NCI-H82 (cell line): ENCODE data around the gene IQCK.

Source experiments
- DNase-seq: peaks from one replicate; lab custom pipeline; 2025; lab: John Stamatoyannopoulos, UW

IQCK gene

DNA sequence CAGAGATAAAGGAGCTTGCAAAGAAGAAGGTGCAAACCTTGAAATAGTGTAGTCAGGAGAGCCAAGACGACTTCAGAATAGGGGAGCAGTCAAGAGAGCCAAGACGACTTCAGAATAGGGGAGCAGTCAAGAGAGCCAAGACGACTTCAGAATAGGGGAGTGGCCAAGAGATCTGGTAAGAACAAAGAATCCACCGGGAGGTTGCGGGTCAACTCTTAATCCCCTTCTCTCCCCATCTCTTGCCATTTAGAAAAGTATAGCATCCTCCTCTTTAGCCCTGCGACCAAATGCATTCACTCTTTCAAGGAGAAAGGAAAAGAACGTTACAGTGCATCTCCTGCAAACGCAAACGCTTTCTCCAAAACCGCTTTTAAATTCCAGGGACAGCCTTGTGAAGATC, 757 bp upstream of the IQCK start:
- DNase-seq, result peak; percentile 71

- DNase-seq, result peak; percentile 50
Measured at GRCh38 chr16:19718624-19718965, 524 bp downstream of the IQCK start.

DNA sequence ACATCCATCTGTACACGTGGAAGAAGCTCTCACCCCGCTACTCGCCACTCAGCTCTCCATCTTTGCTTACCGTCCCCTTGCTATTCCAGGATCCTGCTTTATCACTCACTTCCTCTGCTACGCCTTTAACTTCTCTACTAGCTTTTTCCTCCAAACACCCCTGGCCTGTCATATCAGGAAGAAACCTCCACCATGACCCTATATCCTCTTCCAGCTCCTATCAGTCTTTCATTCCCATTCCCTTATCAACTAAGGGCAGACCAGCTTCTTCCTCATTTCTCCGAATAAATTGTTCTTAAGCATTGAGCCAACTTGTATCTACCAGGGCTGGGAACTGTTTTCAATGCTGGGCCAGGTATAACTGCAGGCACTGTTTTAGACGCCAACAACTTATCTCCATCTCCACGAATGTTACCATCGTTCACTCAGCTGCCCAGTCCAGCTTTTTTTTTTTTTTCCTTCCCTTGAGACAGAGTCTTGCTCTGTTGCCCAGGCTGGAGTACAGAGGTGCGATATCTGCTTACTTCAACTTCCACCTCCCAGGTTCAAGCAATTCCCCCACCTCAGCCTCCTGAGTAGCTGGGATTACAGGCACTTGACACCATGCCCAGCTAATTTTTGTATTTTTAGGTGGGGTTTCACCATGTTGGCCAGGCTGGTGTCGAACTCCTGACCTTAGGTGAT, 4.3 kb downstream of the IQCK start:
- DNase-seq, result no peak

DNA sequence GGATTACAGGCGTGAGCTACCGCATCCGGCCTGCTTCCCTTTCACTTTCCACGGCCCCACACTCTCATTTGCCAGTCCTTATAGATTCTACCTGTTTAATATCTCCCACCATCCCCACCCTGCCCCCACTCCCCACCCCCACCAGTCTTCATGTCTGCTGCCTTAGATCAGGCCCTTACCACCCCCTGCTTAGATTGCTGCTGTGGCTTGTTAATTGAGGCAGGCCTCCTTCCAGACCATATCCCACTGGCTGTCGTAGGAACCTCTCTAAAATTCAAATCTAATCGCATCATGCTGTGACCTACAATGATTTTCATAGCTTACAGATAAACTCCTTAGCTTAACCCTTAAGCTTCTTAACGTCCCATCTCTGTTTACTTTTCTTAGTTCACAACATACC, 4.9 kb downstream of the IQCK start:
- peak; percentile 96 for DNase-seq

GRCh38 chr16:19728636-19728965, 10.5 kb downstream of the IQCK start:
- DNase-seq, result no peak

DNA sequence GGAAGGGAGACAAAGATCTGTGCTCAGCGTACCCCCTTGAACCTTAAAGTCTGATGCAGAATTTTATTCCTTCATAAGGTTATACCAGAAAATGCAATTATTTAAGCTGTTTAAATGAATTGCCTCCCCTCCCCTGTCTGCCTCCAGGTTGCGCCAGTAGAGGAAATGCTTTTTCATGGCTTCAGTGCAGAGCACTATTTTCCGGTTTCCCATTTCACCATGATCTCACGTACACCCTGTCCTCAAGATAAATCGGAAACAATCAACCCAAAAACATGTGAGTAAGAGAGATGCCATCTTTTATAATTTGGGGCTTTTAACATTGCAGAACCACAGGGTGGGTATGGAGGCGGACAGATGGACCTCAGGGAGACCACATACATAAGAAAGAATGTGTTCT, 15.5 kb downstream of the IQCK start:
- DNase-seq, result no peak

DNA sequence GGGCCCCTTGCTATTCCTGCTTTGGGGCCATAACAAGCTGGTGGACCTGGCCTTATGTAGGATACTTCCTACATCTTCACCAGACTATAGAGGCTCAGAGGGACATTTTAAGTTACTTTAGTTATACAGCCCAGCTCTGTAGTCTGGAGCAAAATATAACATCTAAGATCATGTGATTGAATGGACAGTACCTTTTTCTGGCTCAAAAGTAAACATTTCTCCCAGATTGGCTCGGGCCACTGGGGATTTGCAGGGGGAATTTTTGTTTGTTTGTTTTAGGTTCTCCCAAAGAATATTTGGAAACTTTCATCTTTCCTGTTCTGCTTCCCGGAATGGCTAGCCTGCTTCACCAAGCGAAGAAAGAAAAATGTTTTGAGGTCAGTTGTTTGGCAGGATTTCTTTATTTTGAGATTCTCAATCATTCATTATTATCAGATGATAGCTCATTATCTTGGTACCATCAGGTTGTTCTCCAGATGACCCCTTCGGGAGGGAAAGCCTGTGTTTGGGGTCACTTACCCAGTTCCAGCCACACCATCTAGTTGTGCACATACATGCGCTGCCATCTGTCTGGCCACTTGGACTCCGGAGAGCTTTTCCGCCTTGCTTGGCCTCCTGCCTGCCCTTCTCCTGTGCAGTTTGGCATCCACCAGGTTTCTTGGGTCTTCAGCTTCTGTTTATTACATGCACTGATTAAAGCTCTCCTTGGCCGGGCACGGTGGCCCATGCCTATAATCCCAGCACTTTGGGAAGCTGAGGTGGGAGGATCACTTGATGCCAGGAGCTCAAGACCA, 17.2 kb downstream of the IQCK start:
- no peak for DNase-seq

DNA sequence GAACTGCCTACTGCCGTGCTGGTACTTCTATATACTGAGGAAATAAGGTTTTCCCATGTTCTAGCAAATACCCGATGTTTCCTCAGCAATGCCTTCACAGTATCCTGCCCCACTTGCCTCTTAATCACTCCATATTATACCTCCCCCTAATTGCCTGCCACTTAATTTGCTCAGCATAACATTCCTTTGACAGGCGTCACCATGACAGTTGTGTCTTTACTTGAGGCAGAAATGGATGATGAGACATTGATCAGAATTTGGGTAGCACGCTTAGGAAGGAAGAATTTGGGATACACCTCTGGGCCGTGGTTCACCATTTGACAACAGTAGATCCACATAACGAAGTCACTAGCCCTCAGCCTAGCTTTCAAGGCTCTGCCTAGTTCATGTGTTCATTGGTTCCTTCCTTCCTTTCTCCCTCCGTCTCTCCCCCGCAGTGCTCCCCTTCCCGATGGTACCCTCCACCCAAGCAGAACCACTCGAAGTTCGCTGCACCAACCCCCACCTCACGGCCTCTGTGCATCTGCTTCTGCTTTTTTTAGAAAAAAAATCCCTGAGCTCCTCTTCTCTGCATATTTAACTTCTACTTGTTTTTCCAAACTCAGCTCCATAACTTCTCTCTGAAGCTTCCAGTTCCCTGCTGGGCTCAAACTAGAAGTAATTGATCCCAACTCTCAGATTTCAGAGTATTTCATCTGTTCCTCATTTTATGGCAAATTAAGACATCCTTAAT, 19.4 kb downstream of the IQCK start:
- DNase-seq, result no peak

GRCh38 chr16:19741354-19741753, 23.3 kb downstream of the IQCK start:
- no peak for DNase-seq

DNA sequence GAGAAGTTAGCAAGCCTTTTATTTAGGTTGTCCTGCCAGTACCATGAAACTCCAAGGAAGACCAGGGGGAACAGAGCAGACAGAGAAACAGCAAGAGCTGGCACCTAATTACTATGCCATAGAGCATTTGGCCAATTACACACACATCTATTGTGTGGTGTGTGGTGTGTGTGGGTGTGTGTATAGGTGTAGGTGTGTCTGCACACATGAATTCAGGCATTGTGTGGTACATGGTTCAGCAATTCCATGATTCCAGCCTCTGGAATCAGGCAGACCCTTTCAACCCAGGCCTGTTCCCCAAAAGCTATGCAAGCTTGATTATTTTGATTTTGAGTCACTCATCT, 25.7 kb downstream of the IQCK start:
- no peak for DNase-seq

- DNase-seq, result no peak
Measured at GRCh38 chr16:19744670-19745069, 26.6 kb downstream of the IQCK start.

DNA sequence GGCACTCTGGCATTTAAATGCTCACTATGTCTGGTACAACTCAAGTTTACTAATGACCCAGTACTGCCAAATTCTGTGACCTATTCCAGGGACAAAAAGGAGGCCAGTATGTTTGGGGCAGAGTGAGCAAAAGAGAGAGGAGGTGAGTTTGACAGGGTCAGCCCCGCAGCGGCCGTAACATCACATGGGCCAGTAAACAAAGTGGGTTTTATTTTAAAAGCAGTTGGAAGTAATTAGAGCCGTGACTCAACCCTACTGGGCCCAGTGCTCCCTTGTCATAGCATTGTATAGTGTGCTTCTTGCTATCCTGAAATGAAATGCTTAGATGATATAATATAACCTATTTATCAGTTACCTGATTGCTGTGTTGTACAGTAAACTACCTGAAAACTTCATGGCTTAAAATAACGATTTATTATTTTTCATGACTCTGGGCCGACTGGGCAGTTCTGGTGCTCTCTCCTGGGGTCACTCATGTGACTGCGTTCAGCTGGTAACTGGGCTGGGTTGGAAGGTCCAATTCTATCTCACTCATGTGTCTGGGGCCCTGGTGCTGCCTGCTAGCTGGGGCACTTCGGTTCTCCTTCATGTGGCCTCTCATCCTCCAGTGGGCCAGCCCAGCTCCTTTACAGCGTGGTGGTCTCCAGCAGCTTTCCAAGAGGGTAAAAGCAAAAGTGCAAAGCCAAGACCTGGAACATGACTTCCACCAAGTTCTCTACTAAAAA, 27.4 kb downstream of the IQCK start:
- DNase-seq, result no peak

GRCh38 chr16:19746561-19746960, 28.5 kb downstream of the IQCK start:
- peak; percentile 43 for DNase-seq

GRCh38 chr16:19748389-19749168, 30.5 kb downstream of the IQCK start:
- DNase-seq, result peak; percentile 96

DNA sequence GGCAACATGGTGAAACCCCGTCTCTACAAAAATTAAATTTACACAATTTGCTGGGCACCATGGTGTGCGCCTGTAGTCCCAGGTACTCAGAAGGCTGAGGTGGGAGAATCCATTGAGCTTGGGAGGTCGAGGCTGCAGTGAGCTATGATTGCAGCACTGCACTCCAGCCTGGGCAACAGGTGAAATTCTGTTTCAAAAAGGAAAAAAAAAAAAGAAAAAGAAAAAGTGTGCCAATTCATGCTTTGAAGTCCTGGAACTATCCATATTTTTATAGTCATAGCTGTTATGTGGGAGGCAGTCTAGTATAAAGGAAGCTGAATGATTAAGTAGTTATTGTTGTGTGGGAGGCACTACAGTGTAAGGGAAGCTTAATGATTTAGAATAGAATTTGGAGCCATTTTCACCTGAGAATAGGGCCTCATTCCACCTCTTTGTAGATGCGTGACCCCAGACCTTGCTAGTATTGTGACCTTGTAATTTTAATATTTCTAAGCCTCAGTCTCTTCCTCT, 31.6 kb downstream of the IQCK start:
- DNase-seq, result no peak

- DNase-seq, result peak; percentile 32
Measured at GRCh38 chr16:19751478-19752385, 33.7 kb downstream of the IQCK start.

GRCh38 chr16:19753815-19754643, 36.0 kb downstream of the IQCK start:
- no peak for DNase-seq

DNA sequence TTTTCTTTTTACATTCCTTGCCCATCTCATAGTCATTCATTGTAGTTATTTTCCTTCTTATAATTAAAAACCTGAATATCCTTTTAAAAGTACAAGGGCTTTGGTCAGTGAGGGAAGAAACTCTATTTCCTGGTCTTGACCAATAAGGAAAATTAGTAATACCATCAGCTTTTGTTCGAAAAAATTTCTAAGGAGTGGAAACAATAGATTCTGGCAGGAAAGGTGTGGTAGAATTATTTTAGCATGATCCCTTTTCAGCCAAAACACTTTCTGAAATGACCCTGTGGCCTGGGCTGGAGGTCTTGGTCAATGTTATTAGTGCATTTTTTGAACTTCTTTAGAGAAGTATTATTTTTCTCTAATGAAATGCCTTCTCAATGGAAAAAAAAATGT, 36.6 kb downstream of the IQCK start:
- no peak for DNase-seq

DNA sequence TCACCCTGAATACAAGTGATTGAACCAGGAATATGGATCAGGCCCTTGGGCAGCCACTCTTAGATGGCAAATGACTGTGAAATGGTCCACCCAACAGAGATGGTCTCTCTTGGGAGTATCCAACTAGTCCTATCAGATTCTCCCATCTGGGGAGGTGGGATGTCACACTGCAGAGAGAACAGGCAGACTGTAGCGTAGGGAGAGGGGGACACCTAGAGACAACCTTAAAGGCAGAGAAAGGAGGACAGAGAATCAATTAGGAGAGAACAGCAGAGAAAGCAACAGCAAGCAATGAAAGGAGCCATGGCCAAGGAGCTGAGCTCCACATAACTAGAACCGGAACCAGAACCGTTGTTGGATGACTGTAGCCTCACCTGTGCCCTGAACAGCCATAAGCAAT, 37.2 kb downstream of the IQCK start:
- DNase-seq, result no peak

DNA sequence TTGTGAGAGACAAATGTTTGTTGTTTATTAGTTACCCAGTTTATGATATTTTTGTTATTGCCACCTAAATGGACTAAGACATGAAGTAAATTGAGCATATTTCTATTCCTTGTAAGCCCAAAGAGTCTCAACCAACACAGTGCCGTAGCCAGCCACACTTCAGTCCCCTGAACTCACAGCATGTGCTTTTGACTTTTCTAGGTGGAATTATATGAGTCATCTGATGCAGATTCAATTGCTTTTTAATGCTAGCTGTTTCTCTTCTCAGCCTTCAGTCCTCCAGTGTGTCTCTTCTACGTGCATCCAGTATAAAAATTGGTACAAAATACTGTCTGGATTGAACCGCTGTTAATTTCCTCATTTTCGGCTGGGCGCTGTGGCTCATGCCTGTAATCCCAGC, 39.0 kb downstream of the IQCK start:
- no peak for DNase-seq
